Activated naive CD4-positive, alpha-beta T cell treated with anti-CD3 and anti-CD28 coated beads for 36 hours (primary cell): ENCODE measurements around the gene CHCT1. TPM values are rescaled to one million over a fixed set of nuclear protein-coding genes. Genes with fewer than 3 reads are reported as not detected.
A peak's percentile ranks its signal among the peaks of the same experiment; 100 is the strongest.
"Not testable (repeated sequence)": the region's sequence is repeated elsewhere in the genome, so short reads cannot be mapped to it uniquely, and the experiment has no call there.

Experiments used
- CTCF ChIA-PET: fragments of 350-600 bp; sonication (Branson Sonifier 250); formaldehyde crosslinking; loops from one replicate; lab custom pipeline; 2021; ENCODE audit warnings: antibody characterized with exemption; lab: Charles Lee
- DNase-seq: peaks from one replicate; pipeline ENCODE4 v3.0.0-alpha.2; 2020
- H3K27ac Mint-ChIP-seq: one replicate; pipeline ENCODE4 v1.8.0; 2021; ENCODE audit warnings: mild to moderate bottlenecking, mixed read lengths
- H3K27me3 Mint-ChIP-seq: one replicate; pipeline ENCODE4 v1.8.0; 2021; ENCODE audit warnings: low read depth, mixed read lengths
- H3K36me3 Mint-ChIP-seq: one replicate; pipeline ENCODE4 v1.8.0; 2021; ENCODE audit warnings: low read depth, mixed read lengths
- H3K4me1 Mint-ChIP-seq: one replicate; pipeline ENCODE4 v1.8.0; 2021; ENCODE audit warnings: low read depth, mixed read lengths
- H3K4me3 Mint-ChIP-seq: one replicate; pipeline ENCODE4 v1.8.0; 2021; ENCODE audit warnings: mild to moderate bottlenecking, moderate library complexity, mixed read lengths
- H3K9me3 Mint-ChIP-seq: one replicate; pipeline ENCODE4 v1.8.0; 2021; ENCODE audit warnings: mixed read lengths
- intact Hi-C: fragments of 100-400 bp; cut with micrococcal nuclease; formaldehyde crosslinking; loops from one replicate; pipeline ENCODE4 v1.15.1; 2023
- total RNA-seq, 2 experiments: library from RNA; stranded (reverse); gene quantifications; one replicate each; pipeline ENCODE4 v1.2.3, GENCODE V29; 2021

Gene CHCT1
- under 1 TPM; 0.25 to 0.43 TPM for total RNA-seq

DNA sequence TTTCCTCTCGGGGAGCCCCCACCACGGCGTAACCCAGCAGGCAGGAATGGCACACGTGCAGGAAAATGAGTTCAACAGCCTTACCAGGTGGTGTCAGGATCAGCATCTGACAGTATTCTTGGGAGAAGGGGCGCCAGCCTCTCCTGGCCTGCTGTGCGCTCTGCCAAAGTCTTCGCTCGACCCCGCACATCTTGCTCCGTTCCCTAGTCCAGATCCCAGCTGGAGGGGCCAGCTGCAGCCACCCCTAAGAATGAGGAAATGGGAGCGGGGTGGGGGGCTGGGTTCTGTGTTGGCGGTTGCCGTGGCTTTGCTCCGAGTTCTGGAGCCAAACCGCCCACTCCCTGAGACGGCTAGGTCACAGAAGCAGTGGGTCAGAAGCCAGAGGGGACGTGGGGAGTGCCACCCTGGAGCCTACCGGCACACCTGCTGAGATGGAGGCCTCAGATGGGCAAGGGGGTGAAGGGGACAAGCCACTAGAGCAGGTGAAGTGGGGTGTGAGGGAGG is at the start of gene CHCT1:
TSS of gene CHCT1 (plus strand) at position 328 of the 504 bp plus-strand sequence. CDS start at position 432, 104 bp downstream.
- intact Hi-C loops, result loop anchor here (5.0 kb wide), 1 partner anchor 145 kb away; no protein-coding TSS in a partner anchor

GRCh38 chr17:60372790-60373483 is 49.4 kb upstream of the CHCT1 start:
- peaks cover 13% of the 10 kb centered on the region for H3K4me1 Mint-ChIP-seq

More for the DNA sequence above, at the start of gene CHCT1:
- peaks cover 8% of the 10 kb centered on the region for H3K4me1 Mint-ChIP-seq
- DNase-seq, result no peak
- no peaks in the 10 kb centered on the region for H3K36me3 Mint-ChIP-seq
- no peaks in the 10 kb centered on the region for H3K9me3 Mint-ChIP-seq
- CTCF ChIA-PET, result interaction anchor here (1.5 kb wide), 1 partner anchor 147 kb away, joined by 3 read pairs; no protein-coding TSS in a partner anchor
- H3K27me3 Mint-ChIP-seq, result no peaks in the 10 kb centered on the region
- peak within 1 kb of the TSS; percentile 73 for H3K4me3 Mint-ChIP-seq
- H3K27ac Mint-ChIP-seq, result no peak within 1 kb of the TSS

GRCh38 chr17:60378187-60378586 is 44.1 kb upstream of the CHCT1 start:
- H3K27me3 Mint-ChIP-seq, DNase-seq, H3K4me3 Mint-ChIP-seq, H3K9me3 Mint-ChIP-seq, H3K27ac Mint-ChIP-seq, intact Hi-C loops, CTCF ChIA-PET, H3K4me1 Mint-ChIP-seq, H3K36me3 Mint-ChIP-seq: not testable (repeated sequence)

More at GRCh38 chr17:60372790-60373483, 49.4 kb upstream of the CHCT1 start:
- CTCF ChIA-PET, result interaction anchor here (0.6 to 1.0 kb wide), 3 partner anchors 48 to 940 kb away, joined by 3 to 4 read pairs (median 3); no protein-coding TSS in a partner anchor
- Mint-ChIP-seq H3K36me3 (peaks cover 2% of the 10 kb centered on the region), H3K9me3 (no peaks in the 10 kb centered on the region), H3K4me3 (no peak overlapping the region), H3K27ac (no peak overlapping the region), H3K27me3 (no peaks in the 10 kb centered on the region)
- intact Hi-C loops, result no loop called here
- no peak for DNase-seq

DNA sequence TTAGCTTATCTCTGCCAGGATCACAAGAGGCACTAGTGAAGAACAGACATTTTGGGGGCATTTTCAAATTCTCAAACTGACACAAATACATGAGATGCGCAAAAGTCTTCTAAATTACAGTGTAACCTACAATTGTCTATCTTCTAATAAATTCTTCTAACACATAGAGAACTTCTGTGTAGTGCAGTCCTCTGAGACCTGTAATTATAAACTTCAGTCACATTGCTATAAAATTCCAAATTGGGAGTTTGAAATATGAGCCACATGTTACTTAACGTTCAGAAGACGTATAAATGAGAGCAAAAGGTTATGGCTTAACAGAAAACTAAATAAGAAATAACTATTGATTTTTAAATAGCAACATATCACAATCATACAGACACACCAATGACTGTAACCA is 42.8 kb upstream of the CHCT1 start:
- H3K27ac Mint-ChIP-seq, H3K36me3 Mint-ChIP-seq, H3K4me3 Mint-ChIP-seq, H3K27me3 Mint-ChIP-seq, DNase-seq, CTCF ChIA-PET, intact Hi-C loops, H3K9me3 Mint-ChIP-seq: not testable (repeated sequence)
- peaks cover 11% of the 10 kb centered on the region for H3K4me1 Mint-ChIP-seq

- Mint-ChIP-seq H3K27me3 (no peaks in the 10 kb centered on the region), H3K4me1 (peaks cover 27% of the 10 kb centered on the region), H3K4me3 (no peak overlapping the region), H3K36me3 (no peaks in the 10 kb centered on the region), H3K9me3 (no peaks in the 10 kb centered on the region), H3K27ac (no peak overlapping the region)
- DNase-seq, result no peak
- CTCF ChIA-PET, result no interaction called here
- intact Hi-C loops, result no loop called here
These were observed 40.3 kb upstream of the CHCT1 start for GRCh38 chr17:60381958-60382357.

DNA sequence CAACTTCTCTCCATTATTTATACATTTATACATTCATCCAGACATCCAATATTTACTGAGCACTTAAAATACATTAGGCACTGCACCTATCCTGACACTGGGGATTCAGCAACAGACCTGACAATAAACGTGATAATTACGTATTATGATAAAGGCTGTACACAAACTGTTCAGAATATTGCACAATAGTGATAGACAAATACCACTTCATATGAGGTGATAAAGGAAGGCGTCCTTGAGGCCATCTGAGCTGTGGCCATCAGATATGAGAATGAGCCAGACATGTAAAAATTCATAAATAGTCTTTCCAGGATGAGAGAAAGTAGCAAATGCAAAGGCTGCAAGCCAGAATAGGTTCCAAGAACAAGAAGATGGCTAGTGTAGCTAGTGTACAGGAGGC is 38.9 kb upstream of the CHCT1 start:
- peaks cover 30% of the 10 kb centered on the region for H3K4me1 Mint-ChIP-seq
- DNase-seq, result no peak
- no peaks in the 10 kb centered on the region for H3K9me3 Mint-ChIP-seq
- no peak overlapping the region for H3K27ac Mint-ChIP-seq
- intact Hi-C loops, result no loop called here
- H3K4me3 Mint-ChIP-seq, result no peak overlapping the region
- CTCF ChIA-PET, result interaction anchor here (0.6 kb wide), 1 partner anchor 106 kb away, joined by 4 read pairs; no protein-coding TSS in a partner anchor
- no peaks in the 10 kb centered on the region for H3K27me3 Mint-ChIP-seq
- H3K36me3 Mint-ChIP-seq, result no peaks in the 10 kb centered on the region

GRCh38 chr17:60384921-60385320 is 37.4 kb upstream of the CHCT1 start:
- H3K9me3 Mint-ChIP-seq, CTCF ChIA-PET, H3K36me3 Mint-ChIP-seq, intact Hi-C loops, H3K4me3 Mint-ChIP-seq, H3K27ac Mint-ChIP-seq, H3K27me3 Mint-ChIP-seq, DNase-seq: not testable (repeated sequence)
- peaks cover 38% of the 10 kb centered on the region for H3K4me1 Mint-ChIP-seq

DNA sequence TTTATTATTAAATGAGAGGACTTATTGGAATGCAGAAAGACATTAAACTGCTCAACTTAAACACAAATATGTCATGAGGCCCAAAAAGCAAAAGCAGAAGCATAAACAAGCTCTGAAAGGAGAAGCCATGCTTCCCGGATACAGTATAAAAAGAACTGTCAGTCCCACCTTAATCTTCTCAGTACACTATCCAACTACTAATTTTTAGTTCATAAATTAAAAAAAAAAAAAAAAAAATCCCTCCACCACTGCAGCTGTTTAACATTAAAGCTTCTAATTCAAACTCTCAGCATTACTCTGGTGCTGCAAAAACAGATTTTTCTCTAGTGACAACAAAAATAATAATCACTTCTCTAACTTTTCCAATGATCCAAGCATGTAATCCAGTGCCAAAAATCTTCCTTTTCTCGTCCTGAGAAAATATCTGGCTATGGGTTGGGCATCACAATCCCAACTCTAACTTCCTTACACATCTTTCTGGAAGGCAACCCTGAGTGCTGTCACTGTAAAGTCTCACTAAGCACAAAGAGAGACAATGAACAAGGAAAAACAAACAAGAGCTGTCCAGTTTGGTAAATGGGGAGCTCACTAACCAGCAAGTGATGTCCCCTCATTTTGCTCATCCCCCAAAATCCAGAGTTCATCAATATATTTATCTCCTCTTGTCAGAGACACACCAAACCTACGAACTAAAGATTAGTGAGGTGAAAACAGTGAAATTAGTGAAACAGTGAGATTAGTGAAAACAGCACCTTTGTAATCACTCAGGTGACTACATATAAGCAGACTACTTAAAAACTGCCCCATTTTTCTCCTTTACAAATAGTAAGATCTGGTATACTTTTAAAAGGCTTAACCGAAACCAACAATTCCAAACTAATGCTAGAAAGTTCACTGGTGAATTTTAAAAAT is 35.9 kb upstream of the CHCT1 start:
- intact Hi-C loops, result no loop called here
- Mint-ChIP-seq H3K4me3 (no peak overlapping the region), H3K27ac (no peak overlapping the region), H3K36me3 (no peaks in the 10 kb centered on the region), H3K27me3 (no peaks in the 10 kb centered on the region), H3K4me1 (peaks cover 50% of the 10 kb centered on the region), H3K9me3 (no peaks in the 10 kb centered on the region)
- DNase-seq, result no peak
- CTCF ChIA-PET, result no interaction called here

- CTCF ChIA-PET, result no interaction called here
- no peak overlapping the region for H3K27ac Mint-ChIP-seq
- H3K9me3 Mint-ChIP-seq, result no peaks in the 10 kb centered on the region
These were observed 34.6 kb upstream of the CHCT1 start for GRCh38 chr17:60387666-60388065.

GRCh38 chr17:60388742-60389141 is 33.5 kb upstream of the CHCT1 start:
- Mint-ChIP-seq H3K36me3 (no peaks in the 10 kb centered on the region), H3K9me3 (no peaks in the 10 kb centered on the region), H3K4me3 (no peak overlapping the region), H3K27ac (no peak overlapping the region), H3K27me3 (no peaks in the 10 kb centered on the region), H3K4me1 (peaks cover 51% of the 10 kb centered on the region)
- intact Hi-C loops, result no loop called here
- CTCF ChIA-PET, result interaction anchor here (0.5 to 0.8 kb wide), 2 partner anchors 47 to 118 kb away, joined by 3 read pairs; no protein-coding TSS in a partner anchor
- DNase-seq, result no peak

More at GRCh38 chr17:60387666-60388065, 34.6 kb upstream of the CHCT1 start:
- no peak overlapping the region for H3K4me3 Mint-ChIP-seq
- no peaks in the 10 kb centered on the region for H3K36me3 Mint-ChIP-seq
- H3K27me3 Mint-ChIP-seq, result no peaks in the 10 kb centered on the region
- peaks cover 50% of the 10 kb centered on the region for H3K4me1 Mint-ChIP-seq
- intact Hi-C loops, result no loop called here
- no peak for DNase-seq

GRCh38 chr17:60390186-60390585 is 32.1 kb upstream of the CHCT1 start:
- peak; percentile 9 for DNase-seq
- Mint-ChIP-seq H3K27ac (no peak overlapping the region), H3K36me3 (no peaks in the 10 kb centered on the region), H3K4me1 (peaks cover 47% of the 10 kb centered on the region), H3K4me3 (peak overlapping the region; percentile 89), H3K9me3 (no peaks in the 10 kb centered on the region), H3K27me3 (no peaks in the 10 kb centered on the region)
- CTCF ChIA-PET, result interaction anchor here (0.6 kb wide), 1 partner anchor 31 kb away, joined by 4 read pairs; no protein-coding TSS in a partner anchor
- intact Hi-C loops, result loop anchor here (5.0 to 10.0 kb wide), 3 partner anchors 498 to 685 kb away; partner anchors contain the start of genes PTRH2, RPS6KB1, TUBD1 and VMP1

GRCh38 chr17:60390925-60391470 is 31.3 kb upstream of the CHCT1 start:
- Mint-ChIP-seq H3K27me3 (no peaks in the 10 kb centered on the region), H3K36me3 (no peaks in the 10 kb centered on the region), H3K4me3 (peak overlapping the region; percentile 89), H3K9me3 (no peaks in the 10 kb centered on the region), H3K4me1 (peaks cover 47% of the 10 kb centered on the region), H3K27ac (peak overlapping the region; percentile 73)
- intact Hi-C loops, result loop anchor here (5.0 to 10.0 kb wide), 3 partner anchors 499 to 686 kb away; partner anchors contain the start of genes PTRH2, RPS6KB1, TUBD1 and VMP1
- peak; percentile 41 for DNase-seq
- CTCF ChIA-PET, result no interaction called here
